ENCODE measurements around the gene DLG1.
"Not testable (repeated sequence)": the region's sequence is repeated elsewhere in the genome, so short reads cannot be mapped to it uniquely, and the experiment has no call there.

The DLG1 gene

GRCh38 chr3:197206913-197207312, 91.5 kb downstream of the DLG1 start:
- no peak for DNase-seq

GRCh38 chr3:197205675-197206074, 92.7 kb downstream of the DLG1 start:
- DNase-seq, result no peak

- no peak for DNase-seq
Measured at GRCh38 chr3:197205265-197205664, 93.1 kb downstream of the DLG1 start.

GRCh38 chr3:197204736-197205135, 93.7 kb downstream of the DLG1 start:
- no peak for DNase-seq

- no peak for DNase-seq
Measured at GRCh38 chr3:197203714-197204146, 94.7 kb downstream of the DLG1 start.

- no peak for DNase-seq
Measured at GRCh38 chr3:197202694-197203093, 95.7 kb downstream of the DLG1 start.

GRCh38 chr3:197201791-197202452, 96.5 kb downstream of the DLG1 start:
- no peak for DNase-seq

GRCh38 chr3:197200856-197201255, 97.6 kb downstream of the DLG1 start:
- DNase-seq, result not testable (repeated sequence)

- DNase-seq, result no peak
Measured at GRCh38 chr3:197197334-197197733, 101.1 kb downstream of the DLG1 start.

- no peak for DNase-seq
Measured at GRCh38 chr3:197196192-197196591, 102.2 kb downstream of the DLG1 start.

- DNase-seq, result no peak
Measured at GRCh38 chr3:197195326-197195725, 103.1 kb downstream of the DLG1 start.

GRCh38 chr3:197193759-197194158, 104.7 kb downstream of the DLG1 start:
- not testable (repeated sequence) for DNase-seq

- no peak for DNase-seq
Measured at GRCh38 chr3:197191897-197192296, 106.5 kb downstream of the DLG1 start.

- DNase-seq, result no peak
Measured at GRCh38 chr3:197189623-197190022, 108.8 kb downstream of the DLG1 start.

GRCh38 chr3:197188963-197189362, 109.4 kb downstream of the DLG1 start:
- DNase-seq, result no peak

GRCh38 chr3:197186887-197187588, 111.4 kb downstream of the DLG1 start:
- no peak for DNase-seq

GRCh38 chr3:197183582-197183981, 114.8 kb downstream of the DLG1 start:
- DNase-seq, result no peak

- DNase-seq, result no peak
Measured at GRCh38 chr3:197181741-197182140, 116.7 kb downstream of the DLG1 start.

GRCh38 chr3:197178998-197179397, 119.4 kb downstream of the DLG1 start:
- no peak for DNase-seq

GRCh38 chr3:197175503-197175902, 122.9 kb downstream of the DLG1 start:
- DNase-seq, result no peak

- no peak for DNase-seq
Measured at GRCh38 chr3:197174927-197175326, 123.5 kb downstream of the DLG1 start.

GRCh38 chr3:197173620-197174019, 124.8 kb downstream of the DLG1 start:
- no peak for DNase-seq

GRCh38 chr3:197171481-197172067, 126.8 kb downstream of the DLG1 start:
- no peak for DNase-seq

GRCh38 chr3:197169028-197169427, 129.4 kb downstream of the DLG1 start:
- DNase-seq, result no peak
